Activated CD4-positive, alpha-beta T cell treated with anti-CD3 and anti-CD28 coated beads for 36 hours (primary cell): ENCODE measurements around the gene SREK1. TPM values are rescaled to one million over a fixed set of nuclear protein-coding genes. Genes with fewer than 3 reads are reported as not detected.

Experiments
- ATAC-seq: fragments of 200-7000 bp; cut with Tn5 transposase; one replicate; pipeline ENCODE4 v1.10.0; 2021; ENCODE audit warnings: mild to moderate bottlenecking, moderate library complexity
- CTCF ChIA-PET: fragments of 350-600 bp; sonication (Branson Sonifier 250); formaldehyde crosslinking; loops from one replicate; lab custom pipeline; 2021; ENCODE audit warnings: antibody characterized with exemption; lab: Charles Lee
- POLR2A ChIA-PET: fragments of 350-600 bp; sonication (Branson Sonifier 250); formaldehyde crosslinking; loops from one replicate; lab custom pipeline; 2021; ENCODE audit warnings: antibody characterized with exemption, inconsistent platforms; lab: Charles Lee
- DNase-seq: peaks from one replicate; pipeline ENCODE4 v3.0.0-alpha.2; 2020
- H3K27ac Mint-ChIP-seq: one replicate; pipeline ENCODE4 v1.8.0; 2021; ENCODE audit warnings: mixed read lengths
- H3K27me3 Mint-ChIP-seq: one replicate; pipeline ENCODE4 v1.8.0; 2021; ENCODE audit warnings: mixed read lengths
- H3K36me3 Mint-ChIP-seq: one replicate; pipeline ENCODE4 v1.8.0; 2021; ENCODE audit warnings: low read depth, mixed read lengths
- H3K4me1 Mint-ChIP-seq: one replicate; pipeline ENCODE4 v1.8.0; 2021; ENCODE audit warnings: mixed read lengths
- H3K4me3 Mint-ChIP-seq: one replicate; pipeline ENCODE4 v1.8.0; 2021; ENCODE audit warnings: mild to moderate bottlenecking, moderate library complexity, mixed read lengths
- H3K9me3 Mint-ChIP-seq: one replicate; pipeline ENCODE4 v1.8.0; 2021; ENCODE audit warnings: low read depth, mixed read lengths
- intact Hi-C, 2 experiments: fragments of 100-400 bp; cut with DNase I in 1 of 2; cut with micrococcal nuclease in 1 of 2; formaldehyde crosslinking; loops; one replicate each; pipeline versions ENCODE4 v1.14.2 to v1.15.1; 2022 to 2024; cut with DNase I, micrococcal nuclease
- total RNA-seq, 2 experiments: library from RNA; stranded (reverse); gene quantifications; one replicate each; pipeline ENCODE4 v1.2.3, GENCODE V29; 2021

SREK1 gene
- total RNA-seq, 2 experiments from 2014 or later: 56.1 to 61.3 TPM

DNA sequence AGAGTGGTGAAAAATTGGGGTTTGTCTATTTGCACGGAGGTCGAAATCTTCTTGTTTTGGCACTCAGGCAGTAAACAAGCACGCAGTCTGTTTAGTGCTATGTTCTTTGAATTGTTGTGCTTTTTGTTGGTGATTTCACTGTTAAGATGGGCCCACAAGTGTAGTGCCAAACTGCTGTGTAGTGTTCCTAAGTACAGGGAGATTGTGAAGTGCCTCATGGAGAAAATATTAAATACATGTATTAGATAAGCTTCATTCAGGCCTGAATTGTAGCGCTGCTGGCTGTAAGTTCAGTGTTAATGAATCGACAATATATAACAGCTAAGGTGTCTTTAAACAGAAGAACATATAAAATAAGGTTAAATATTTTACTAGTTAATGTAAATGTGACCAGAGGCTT is 17.3 kb downstream of the SREK1 start:
- H3K9me3 Mint-ChIP-seq: no peaks in the 10 kb centered on the region
- no peak overlapping the region for H3K27ac Mint-ChIP-seq
- intact Hi-C loops: no loop called here
- ATAC-seq: no peak
- H3K4me1 Mint-ChIP-seq: peaks cover 16% of the 10 kb centered on the region
- H3K36me3 Mint-ChIP-seq: peaks cover 51% of the 10 kb centered on the region
- POLR2A ChIA-PET: no interaction called here
- H3K4me3 Mint-ChIP-seq: no peak overlapping the region
- CTCF ChIA-PET: no interaction called here
- no peaks in the 10 kb centered on the region for H3K27me3 Mint-ChIP-seq
- DNase-seq: no peak

DNA sequence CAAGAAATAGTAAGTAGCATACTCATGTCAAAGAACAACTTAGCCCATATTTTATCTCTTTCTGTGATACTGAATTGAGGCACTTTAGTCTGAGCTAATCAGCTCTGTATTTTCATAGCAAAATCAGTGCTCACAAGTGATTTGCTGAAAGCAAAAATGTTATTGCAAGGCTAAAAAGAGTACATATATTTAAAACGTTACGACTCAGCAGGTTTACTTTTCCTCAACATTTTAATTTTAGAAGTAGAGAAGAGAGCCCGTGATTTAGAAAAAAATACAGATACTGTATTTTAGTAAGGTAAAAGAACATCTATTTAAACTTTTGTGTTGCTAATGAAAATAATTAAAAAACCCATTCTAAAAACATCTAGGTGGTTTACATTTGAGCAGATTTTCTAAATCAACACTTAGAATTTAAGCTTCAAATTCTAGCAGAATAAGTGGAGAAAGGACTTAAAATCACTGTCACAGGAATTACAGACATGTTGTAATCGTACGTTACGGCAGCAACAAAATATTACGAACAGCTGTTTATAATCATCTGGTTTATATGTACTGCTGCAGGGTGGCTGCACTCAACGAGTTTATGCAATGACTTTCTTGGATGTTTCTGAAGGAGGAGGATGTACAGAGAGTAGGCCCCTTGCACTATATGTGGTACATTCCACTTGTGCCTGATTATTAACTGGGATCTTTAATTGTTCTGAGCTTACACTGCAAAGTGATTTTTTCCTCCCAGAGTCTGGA is 20.1 kb downstream of the SREK1 start:
- H3K4me3 Mint-ChIP-seq: no peak overlapping the region
- CTCF ChIA-PET: interaction anchor here (0.9 to 1.0 kb wide), 3 partner anchors 8 to 351 kb away, joined by 3 to 6 read pairs (median 3); no protein-coding TSS in a partner anchor
- POLR2A ChIA-PET: no interaction called here
- DNase-seq: no peak
- intact Hi-C loops: no loop called here
- H3K27ac Mint-ChIP-seq: peak overlapping the region; percentile 27
- no peak for ATAC-seq
- H3K27me3 Mint-ChIP-seq: no peaks in the 10 kb centered on the region
- H3K4me1 Mint-ChIP-seq: peaks cover 16% of the 10 kb centered on the region
- peaks cover 47% of the 10 kb centered on the region for H3K36me3 Mint-ChIP-seq
- no peaks in the 10 kb centered on the region for H3K9me3 Mint-ChIP-seq

GRCh38 chr5:66168226-66168625 is 24.1 kb downstream of the SREK1 start:
- ChIA-PET CTCF (interaction anchor here (0.9 kb wide), 1 partner anchor 24 kb away, joined by 3 read pairs; the partner anchor contains the start of gene SREK1), POLR2A (no interaction called here)
- Mint-ChIP-seq H3K4me1 (peaks cover 36% of the 10 kb centered on the region), H3K36me3 (peaks cover 41% of the 10 kb centered on the region), H3K9me3 (no peaks in the 10 kb centered on the region), H3K27me3 (no peaks in the 10 kb centered on the region), H3K4me3 (no peak overlapping the region), H3K27ac (no peak overlapping the region)
- DNase-seq (no peak), ATAC-seq (no peak)
- intact Hi-C loops: no loop called here

DNA sequence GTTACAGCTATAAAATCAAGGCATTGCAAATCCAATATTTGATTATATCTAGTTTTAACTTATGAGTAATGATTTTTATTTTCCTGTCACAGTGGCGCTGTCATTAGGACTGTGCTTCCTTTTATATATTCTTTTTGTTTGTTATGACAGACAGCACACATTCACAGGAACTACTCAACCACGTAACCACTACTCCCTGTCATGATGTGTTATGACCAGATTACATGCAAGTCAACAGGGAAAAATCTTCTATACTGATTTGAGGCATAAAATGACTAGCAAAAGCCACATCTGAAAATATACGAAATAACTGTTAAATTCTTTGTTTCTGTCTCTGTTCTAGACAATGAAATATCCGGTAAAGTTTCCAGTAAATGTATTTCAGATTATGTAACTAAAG is 25.4 kb downstream of the SREK1 start:
- CTCF ChIA-PET: interaction anchor here (0.6 to 3.0 kb wide), 2 partner anchors 11 to 21 kb away, joined by 3 to 22 read pairs; no protein-coding TSS in a partner anchor
- Mint-ChIP-seq H3K27me3 (no peaks in the 10 kb centered on the region), H3K36me3 (peaks cover 40% of the 10 kb centered on the region), H3K27ac (no peak overlapping the region), H3K4me1 (peaks cover 36% of the 10 kb centered on the region), H3K9me3 (no peaks in the 10 kb centered on the region), H3K4me3 (no peak overlapping the region)
- DNase-seq (no peak), ATAC-seq (peak; percentile 93)
- POLR2A ChIA-PET: no interaction called here
- intact Hi-C loops: loop anchor here in 1 of 2 experiments (1.0 kb wide), 1 partner anchor 25 kb away; the partner anchor contains the start of gene SREK1

GRCh38 chr5:66170195-66170919 is 26.3 kb downstream of the SREK1 start:
- H3K9me3 Mint-ChIP-seq: no peaks in the 10 kb centered on the region
- DNase-seq: no peak
- peak overlapping the region; percentile 31 for H3K27ac Mint-ChIP-seq
- H3K4me1 Mint-ChIP-seq: peaks cover 34% of the 10 kb centered on the region
- peak; percentile 61 for ATAC-seq
- no peak overlapping the region for H3K4me3 Mint-ChIP-seq
- POLR2A ChIA-PET: interaction anchor here (0.7 kb wide), 1 partner anchor 365 kb away, joined by 3 read pairs; no protein-coding TSS in a partner anchor
- intact Hi-C loops: loop anchor here (1.0 to 5.0 kb wide), 2 partner anchors 428 to 448 kb away; partner anchors contain the start of genes NLN (in 1 of the 2) and SGTB (in 1 of the 2)
- H3K27me3 Mint-ChIP-seq: no peaks in the 10 kb centered on the region
- CTCF ChIA-PET: interaction anchor here (0.5 to 3.0 kb wide), 4 partner anchors 11 to 408 kb away, joined by 3 to 22 read pairs (median 6); no protein-coding TSS in a partner anchor
- H3K36me3 Mint-ChIP-seq: peaks cover 42% of the 10 kb centered on the region

GRCh38 chr5:66171349-66172344 is 27.5 kb downstream of the SREK1 start:
- DNase-seq (peak; percentile 61), ATAC-seq (peak; percentile 56)
- Mint-ChIP-seq H3K27me3 (no peaks in the 10 kb centered on the region), H3K9me3 (no peaks in the 10 kb centered on the region), H3K4me3 (no peak overlapping the region), H3K27ac (no peak overlapping the region), H3K36me3 (peaks cover 42% of the 10 kb centered on the region), H3K4me1 (peaks cover 28% of the 10 kb centered on the region)
- intact Hi-C loops: loop anchor here (2.0 to 5.0 kb wide), 2 partner anchors 429 to 437 kb away; no protein-coding TSS in a partner anchor
- POLR2A ChIA-PET: interaction anchor here (0.6 kb wide), 1 partner anchor 77 kb away, joined by 5 read pairs; no protein-coding TSS in a partner anchor
- CTCF ChIA-PET: interaction anchor here (0.6 to 3.0 kb wide), 6 partner anchors 9 to 409 kb away, joined by 3 to 22 read pairs (median 3); no protein-coding TSS in a partner anchor

DNA sequence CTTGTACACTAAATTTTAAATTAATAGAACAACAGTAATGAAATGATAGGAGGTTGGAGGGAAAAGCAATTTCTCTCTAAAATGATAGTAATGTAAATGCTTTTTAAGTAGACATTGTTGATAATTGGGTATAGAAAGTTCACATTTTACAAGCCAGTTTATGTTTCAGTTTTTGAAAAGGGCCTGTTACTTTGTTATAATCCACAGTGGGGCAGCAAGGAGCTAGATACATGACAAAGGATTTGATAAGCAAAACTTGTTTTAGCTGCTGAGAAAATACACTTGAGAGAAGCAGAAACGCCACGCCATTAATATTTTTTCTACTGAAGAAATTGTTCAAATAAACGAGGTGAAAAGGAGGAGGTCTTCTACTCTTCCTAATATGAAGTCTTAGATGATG is 30.2 kb downstream of the SREK1 start:
- CTCF ChIA-PET: interaction anchor here (0.7 to 1.4 kb wide), 5 partner anchors 8 to 457 kb away, joined by 3 to 4 read pairs (median 3); no protein-coding TSS in a partner anchor
- H3K27ac Mint-ChIP-seq: no peak overlapping the region
- peaks cover 62% of the 10 kb centered on the region for H3K36me3 Mint-ChIP-seq
- DNase-seq (no peak), ATAC-seq (no peak)
- no peaks in the 10 kb centered on the region for H3K27me3 Mint-ChIP-seq
- no peak overlapping the region for H3K4me3 Mint-ChIP-seq
- intact Hi-C loops: loop anchor here in 1 of 2 experiments (5.0 kb wide), 1 partner anchor 432 kb away; no protein-coding TSS in a partner anchor
- POLR2A ChIA-PET: interaction anchor here (0.6 kb wide), 1 partner anchor 365 kb away, joined by 9 read pairs; no protein-coding TSS in a partner anchor
- H3K9me3 Mint-ChIP-seq: no peaks in the 10 kb centered on the region
- H3K4me1 Mint-ChIP-seq: peaks cover 26% of the 10 kb centered on the region

GRCh38 chr5:66178799-66179198 is 34.7 kb downstream of the SREK1 start:
- Mint-ChIP-seq H3K9me3 (no peaks in the 10 kb centered on the region), H3K36me3 (peaks cover 62% of the 10 kb centered on the region), H3K4me1 (peaks cover 20% of the 10 kb centered on the region), H3K27ac (no peak overlapping the region), H3K27me3 (no peaks in the 10 kb centered on the region), H3K4me3 (no peak overlapping the region)
- ATAC-seq (no peak), DNase-seq (no peak)
- intact Hi-C loops: loop anchor here in 1 of 2 experiments (5.0 kb wide), 1 partner anchor 1029 kb away; no protein-coding TSS in a partner anchor
- CTCF ChIA-PET: interaction anchor here (0.6 kb wide), 1 partner anchor 13 kb away, joined by 3 read pairs; no protein-coding TSS in a partner anchor
- POLR2A ChIA-PET: interaction anchor here (0.7 kb wide), 1 partner anchor 22 kb away, joined by 5 read pairs; no protein-coding TSS in a partner anchor

DNA sequence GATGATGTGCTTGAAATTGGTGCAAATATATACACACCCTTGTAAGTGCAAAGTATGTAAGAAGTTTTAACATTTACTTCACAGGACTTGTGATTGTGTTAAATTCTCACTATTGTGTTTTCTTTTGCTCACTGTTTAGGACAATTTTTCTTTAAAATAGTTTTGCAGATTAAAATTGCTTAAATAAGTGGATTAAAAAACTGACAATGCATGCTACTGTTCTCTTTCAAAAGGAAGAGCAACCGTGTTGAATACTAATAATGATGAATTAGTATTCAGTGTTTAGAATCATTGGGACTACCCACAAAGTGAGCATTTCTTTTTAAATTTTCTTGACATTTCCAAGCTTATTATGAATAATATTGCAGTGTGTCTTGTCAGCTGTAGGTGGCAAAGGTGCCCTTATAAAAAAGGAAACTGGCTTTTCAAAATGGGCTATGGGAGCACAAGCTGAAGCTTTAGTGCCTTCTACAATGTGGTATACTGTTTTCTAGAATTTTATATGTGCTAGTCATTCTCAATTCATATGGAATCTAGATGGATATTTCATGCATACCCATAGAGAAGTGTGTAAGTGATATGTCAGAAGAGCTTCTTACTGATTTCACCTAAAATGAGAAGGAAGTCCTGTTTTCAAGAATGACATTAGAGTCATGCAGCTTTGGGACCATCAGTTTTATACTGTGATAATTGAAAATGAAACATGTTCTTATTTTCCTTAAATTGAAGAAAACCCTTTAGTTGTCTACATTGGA is 35.4 kb downstream of the SREK1 start:
- Mint-ChIP-seq H3K9me3 (no peaks in the 10 kb centered on the region), H3K4me3 (no peak overlapping the region), H3K27ac (no peak overlapping the region), H3K4me1 (peaks cover 20% of the 10 kb centered on the region), H3K36me3 (peaks cover 60% of the 10 kb centered on the region), H3K27me3 (no peaks in the 10 kb centered on the region)
- ChIA-PET CTCF (interaction anchor here (0.6 to 3.7 kb wide), 3 partner anchors 9 to 375 kb away, joined by 3 to 22 read pairs (median 3); no protein-coding TSS in a partner anchor), POLR2A (no interaction called here)
- DNase-seq (no peak), ATAC-seq (peak; percentile 23)
- intact Hi-C loops: loop anchor here in 1 of 2 experiments (5.0 kb wide), 1 partner anchor 1028 kb away; no protein-coding TSS in a partner anchor
